Endothelial cell of umbilical vein (primary cell): ENCODE measurements around the gene DUSP14. TPM values are rescaled to one million over a fixed set of nuclear protein-coding genes. Genes with fewer than 3 reads are reported as not detected.

Source experiments
- BruUV-seq: library from RNA; stranded (reverse); fragments of 400-500 nt; replicated peaks from 2 replicates; lab custom pipeline; 2021; lab: Mats Ljungman, UMichigan
- CTCF ChIA-PET: fragments of 300-600, 350-600 bp; sonication (Branson Sonifier 250); formaldehyde crosslinking; loops from one replicate; lab custom pipeline; 2021; ENCODE audit warnings: antibody characterized with exemption, inconsistent platforms; lab: Charles Lee
- POLR2A ChIA-PET: fragments of 300-600, 350-600 bp; sonication (Branson Sonifier 250); formaldehyde crosslinking; loops from one replicate; lab custom pipeline; 2021; ENCODE audit warnings: antibody characterized with exemption, inconsistent platforms; lab: Charles Lee
- DNase-seq: peaks from one replicate; pipeline ENCODE4 v3.0.0-alpha.2; 2011; ENCODE audit warnings: low read depth, low spot score
- FAIRE-seq: peaks from 2 replicates; lab custom pipeline; 2011; peaks lifted over from hg19 to GRCh38; lab: Jason Lieb, UNC
- H2AFZ ChIP-seq: 2 replicates; pipeline ENCODE4 v1.6.0; 2012; ENCODE audit warnings: low read depth, low read length, control low read depth, inconsistent platforms
- H3K27ac ChIP-seq: 2 replicates; pipeline ENCODE4 v1.5.1; 2011; ENCODE audit warnings: low read depth, mild to moderate bottlenecking, control low read depth, low read length, moderate library complexity; ENCODE audit not compliant: insufficient read depth
- H3K27me3 ChIP-seq, 2 experiments: 2 replicates each; pipeline versions ENCODE4 v1.6.0 to v1.6.1; 2011; ENCODE audit warnings: low read length in 2 of 2, mixed read lengths in 1 of 2; ENCODE audit not compliant: control insufficient read depth in 2 of 2, insufficient read depth in 2 of 2
- H3K36me3 ChIP-seq, 2 experiments: 2 replicates in 1 of 2; 3 replicates in 1 of 2; pipeline ENCODE4 v1.5.1; 2011; ENCODE audit warnings: low read length in 2 of 2, mild to moderate bottlenecking in 1 of 2, moderate library complexity in 1 of 2; ENCODE audit not compliant: control insufficient read depth in 2 of 2, insufficient read depth in 2 of 2; ENCODE audit errors: extremely low read depth in 1 of 2
- H3K4me1 ChIP-seq: 3 replicates; pipeline ENCODE4 v1.5.1; 2011; ENCODE audit warnings: mild to moderate bottlenecking, low read length; ENCODE audit not compliant: control insufficient read depth, insufficient read depth; ENCODE audit errors: extremely low read depth
- H3K4me2 ChIP-seq: 2 replicates; pipeline ENCODE4 v1.6.1; 2011; ENCODE audit warnings: low read length, control low read depth, mixed read lengths; ENCODE audit not compliant: insufficient read depth
- H3K4me3 ChIP-seq, 3 experiments: fragments of 200-600 bp in 1 of 3; sonication (generic), shearing (Covaris generic) in 1 of 3; replicated peaks in 1 of 3; 2 replicates each; pipeline ENCODE4 v1.5.1; 2011 to 2016; ENCODE audit warnings: control low read depth in 3 of 3, low read length in 3 of 3, mild to moderate bottlenecking in 2 of 3, inconsistent platforms in 1 of 3, low read depth in 1 of 3, moderate library complexity in 1 of 3; ENCODE audit not compliant: insufficient read depth in 1 of 3
- H3K79me2 ChIP-seq: 2 replicates; pipeline ENCODE4 v1.6.0; 2012; ENCODE audit warnings: low read length, inconsistent platforms; ENCODE audit not compliant: control insufficient read depth, insufficient read depth
- H3K9ac ChIP-seq: replicated peaks from 2 replicates; pipeline ENCODE3; 2011; ENCODE audit warnings: low read length, control low read depth; ENCODE audit not compliant: insufficient read depth; ENCODE audit errors: extremely low read depth
- H3K9me1 ChIP-seq: replicated peaks from 3 replicates; pipeline ENCODE4 v1.6.0; 2011; ENCODE audit warnings: mild to moderate bottlenecking, low read length; ENCODE audit not compliant: control insufficient read depth, insufficient read depth; ENCODE audit errors: extremely low read depth
- H3K9me3 ChIP-seq: replicated peaks from 2 replicates; pipeline ENCODE4 v1.5.1; 2012; ENCODE audit warnings: low read length, inconsistent platforms; ENCODE audit not compliant: control insufficient read depth, insufficient read depth
- H4K20me1 ChIP-seq: replicated peaks from 2 replicates; pipeline ENCODE3; 2011; ENCODE audit warnings: mild to moderate bottlenecking, low read length; ENCODE audit not compliant: control insufficient read depth, insufficient read depth; ENCODE audit errors: extremely low read depth
- EZH2 ChIP-seq: IDR thresholded peaks from 2 replicates; pipeline ENCODE4 v1.6.1; 2012; ENCODE audit warnings: borderline replicate concordance, low read depth, mild to moderate bottlenecking, moderate library complexity, low read length, inconsistent platforms; ENCODE audit not compliant: severe bottlenecking
- FOS ChIP-seq: IDR thresholded peaks from 2 replicates; pipeline ENCODE4 v1.6.1; 2011; ENCODE audit warnings: mild to moderate bottlenecking, low read length, moderate library complexity, borderline replicate concordance; ENCODE audit not compliant: insufficient read depth
- GATA2 ChIP-seq: IDR thresholded peaks from 2 replicates; pipeline ENCODE4 v1.7.0; 2011; ENCODE audit warnings: low read depth, mild to moderate bottlenecking, moderate library complexity, mixed read lengths, low read length; ENCODE audit not compliant: insufficient read length, insufficient read depth
- JUN ChIP-seq: IDR thresholded peaks from 2 replicates; pipeline ENCODE4 v1.6.1; 2011; ENCODE audit warnings: borderline replicate concordance, low read depth; ENCODE audit not compliant: insufficient read length, insufficient read depth
- MYC ChIP-seq: IDR thresholded peaks from one replicate; pipeline ENCODE4 v1.6.1; 2011; ENCODE audit warnings: mild to moderate bottlenecking, low read depth, low read length
- POLR2A ChIP-seq: IDR thresholded peaks from 2 replicates; pipeline ENCODE4 v1.6.1; 2012; ENCODE audit warnings: low read depth, mild to moderate bottlenecking, control low read depth, low read length
- POLR2AphosphoS5 ChIP-seq: IDR thresholded peaks from 2 replicates; pipeline ENCODE4 v1.6.1; 2012; ENCODE audit warnings: low read depth, mild to moderate bottlenecking, control low read depth, low read length, moderate library complexity; ENCODE audit not compliant: insufficient read depth
- dilution Hi-C: fragments of 300-500 bp; cut with MboI; formaldehyde crosslinking; loops from one replicate; pipeline ENCODE4 v1.15.0; 2019; ENCODE audit warnings: low sequenced_read_pairs; ENCODE audit not compliant: extremely low pct_ligation_motif_present
- intact Hi-C: fragments of 100-400 bp; cut with micrococcal nuclease; formaldehyde crosslinking; loops from one replicate; pipeline ENCODE4 v1.10.0; 2022
- polyA plus RNA-seq, 4 experiments: library from polyadenylated mRNA; depleted of rRNA in 3 of 4; stranded (reverse) in 3 of 4; unstranded in 1 of 4; fragments of >200 nt; gene quantifications; 2 replicates each; pipeline versions ENCODE4 v1.2.1 to v1.2.3, GENCODE V29; 2011 to 2012; ENCODE audit warnings: missing spikeins in 1 of 4
- total RNA-seq: library from RNA; stranded (reverse); gene quantifications from 2 replicates; pipeline ENCODE4 v1.2.3, GENCODE V29; 2021
- TF ChIP-seq, protein P1 (sequence below), 2 donors: IDR thresholded peaks; 1 replicate in 1 of 2; 2 replicates in 1 of 2; pipeline ENCODE4 v1.5.1; 2011; ENCODE audit warnings: low read length in 2 of 2, mild to moderate bottlenecking in 2 of 2, moderate library complexity in 2 of 2, control low read depth in 1 of 2, inconsistent platforms in 1 of 2, low read depth in 1 of 2; ENCODE audit not compliant: insufficient read depth in 1 of 2; ENCODE audit errors: extremely low read depth in 1 of 2
- TF ChIP-seq, protein P2 (sequence below): IDR thresholded peaks from 2 replicates; pipeline ENCODE4 v1.6.1; 2011; ENCODE audit not compliant: insufficient read depth, insufficient read length

The DUSP14 gene
- total and polyA plus RNA-seq, 2 donors (not counting 3 experiments of a cell fraction or from before 2014, with no cell fraction given): 36.4 to 62.5 TPM

- no peak for DNase-seq
- FAIRE-seq: no peak
- no peak overlapping the region for H2AFZ ChIP-seq
- no peak overlapping the region for H3K27ac ChIP-seq
- ChIA-PET CTCF (interaction anchor here (1.3 to 4.3 kb wide), 3 partner anchors 9 to 144 kb away, joined by 3 to 16 read pairs (median 6); no protein-coding TSS in a partner anchor), POLR2A (no interaction called here)
- H3K9me1 ChIP-seq: no peaks in the 10 kb centered on the region
- no peak overlapping the region for H3K4me3 ChIP-seq
- dilution Hi-C loops (no loop called here), intact Hi-C loops (no loop called here)
- H4K20me1 ChIP-seq: no peaks in the 10 kb centered on the region
- TF ChIP-seq FOS (no peak), GATA2 (no peak), POLR2A (no peak), MYC (no peak), JUN (no peak), EZH2 (no peak), POLR2AphosphoS5 (no peak)
- TF ChIP-seq, protein P1, sequence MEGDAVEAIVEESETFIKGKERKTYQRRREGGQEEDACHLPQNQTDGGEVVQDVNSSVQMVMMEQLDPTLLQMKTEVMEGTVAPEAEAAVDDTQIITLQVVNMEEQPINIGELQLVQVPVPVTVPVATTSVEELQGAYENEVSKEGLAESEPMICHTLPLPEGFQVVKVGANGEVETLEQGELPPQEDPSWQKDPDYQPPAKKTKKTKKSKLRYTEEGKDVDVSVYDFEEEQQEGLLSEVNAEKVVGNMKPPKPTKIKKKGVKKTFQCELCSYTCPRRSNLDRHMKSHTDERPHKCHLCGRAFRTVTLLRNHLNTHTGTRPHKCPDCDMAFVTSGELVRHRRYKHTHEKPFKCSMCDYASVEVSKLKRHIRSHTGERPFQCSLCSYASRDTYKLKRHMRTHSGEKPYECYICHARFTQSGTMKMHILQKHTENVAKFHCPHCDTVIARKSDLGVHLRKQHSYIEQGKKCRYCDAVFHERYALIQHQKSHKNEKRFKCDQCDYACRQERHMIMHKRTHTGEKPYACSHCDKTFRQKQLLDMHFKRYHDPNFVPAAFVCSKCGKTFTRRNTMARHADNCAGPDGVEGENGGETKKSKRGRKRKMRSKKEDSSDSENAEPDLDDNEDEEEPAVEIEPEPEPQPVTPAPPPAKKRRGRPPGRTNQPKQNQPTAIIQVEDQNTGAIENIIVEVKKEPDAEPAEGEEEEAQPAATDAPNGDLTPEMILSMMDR (IDR thresholded peaks at IDR 0.05; ENCODE audit: extremely low read depth in 1 of 2, insufficient read depth in 1 of 2, low read depth in 1 of 2, low read length in 2 of 2): no peak
- TF ChIP-seq, protein P2, sequence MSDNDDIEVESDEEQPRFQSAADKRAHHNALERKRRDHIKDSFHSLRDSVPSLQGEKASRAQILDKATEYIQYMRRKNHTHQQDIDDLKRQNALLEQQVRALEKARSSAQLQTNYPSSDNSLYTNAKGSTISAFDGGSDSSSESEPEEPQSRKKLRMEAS: no peak
- H3K27me3 ChIP-seq: no peaks in the 10 kb centered on the region
- H3K4me2 ChIP-seq: no peak overlapping the region
- no peaks in the 10 kb centered on the region for H3K4me1 ChIP-seq
- no TSS peak for BruUV-seq
- H3K9me3 ChIP-seq: no peaks in the 10 kb centered on the region
- no peak overlapping the region for H3K9ac ChIP-seq
- H3K36me3 ChIP-seq: peaks cover 14 to 16% of the 10 kb centered on the region in 2 experiments
- H3K79me2 ChIP-seq: peaks cover 4% of the 10 kb centered on the region
These were observed 28.2 kb downstream of the DUSP14 start for GRCh38 chr17:37517881-37518280.
